WTC11 (cell line): ENCODE measurements around the gene UGT1A7.

Experiments used
- ETV6 ChIP-seq: sonication (generic); formaldehyde crosslinking; IDR thresholded peaks from 2 replicates; pipeline ENCODE4 v1.8.1; 2022; ENCODE audit warnings: mild to moderate bottlenecking, missing genetic modification reagents
- NFYB ChIP-seq: sonication (generic); formaldehyde crosslinking; conservative IDR thresholded peaks from 2 replicates; pipeline ENCODE4 v1.8.0; 2022; ENCODE audit warnings: low read depth, missing genetic modification reagents
- TF ChIP-seq, protein P1 (sequence below): sonication (generic); formaldehyde crosslinking; IDR thresholded peaks from 2 replicates; pipeline ENCODE4 v1.8.0; 2022; ENCODE audit warnings: mild to moderate bottlenecking, missing genetic modification reagents
- TF ChIP-seq, protein P2 (sequence below): fragments of 200-600 bp; IDR thresholded peaks from 2 replicates; pipeline ENCODE4 v1.8.0; 2022; ENCODE audit warnings: antibody characterized with exemption

DNA sequence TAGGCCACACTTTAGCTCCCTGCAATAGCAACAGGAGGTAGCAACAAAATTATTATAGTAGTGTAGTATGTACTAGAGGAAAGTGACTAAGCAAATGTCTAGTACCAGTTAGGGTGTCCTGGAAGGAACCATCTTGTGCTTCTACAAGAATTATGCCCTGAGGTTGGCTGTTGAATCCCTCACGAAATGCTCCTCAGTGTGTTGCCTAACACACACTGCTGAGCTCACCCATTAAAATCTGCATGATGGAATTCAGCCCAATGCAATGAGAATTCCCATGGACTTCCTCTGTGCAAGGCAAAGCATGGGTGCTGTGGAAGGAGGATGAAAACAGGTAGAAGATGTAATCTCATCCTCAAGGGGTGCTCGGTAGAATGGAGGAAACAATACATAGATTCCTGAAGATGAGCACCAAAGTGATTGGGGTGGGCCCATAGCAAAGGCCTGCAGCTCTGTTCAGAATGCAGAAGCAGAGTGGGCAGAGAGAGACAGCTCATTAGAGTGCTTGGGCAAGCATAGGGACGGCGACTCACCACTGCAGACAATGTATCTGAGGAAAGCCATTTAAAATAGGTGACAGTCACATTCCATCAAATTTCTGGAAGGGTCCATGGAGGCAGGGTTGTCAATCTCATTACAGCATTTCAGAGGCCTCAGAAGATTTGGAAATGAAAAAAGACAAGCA, 1.2 kb upstream of the UGT1A7 start:
- TF ChIP-seq NFYB (CRISPR knock-in tag) = no peak
- TF ChIP-seq, protein P1, sequence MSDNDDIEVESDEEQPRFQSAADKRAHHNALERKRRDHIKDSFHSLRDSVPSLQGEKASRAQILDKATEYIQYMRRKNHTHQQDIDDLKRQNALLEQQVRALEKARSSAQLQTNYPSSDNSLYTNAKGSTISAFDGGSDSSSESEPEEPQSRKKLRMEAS (CRISPR knock-in tag) = no peak
- TF ChIP-seq, protein P2, sequence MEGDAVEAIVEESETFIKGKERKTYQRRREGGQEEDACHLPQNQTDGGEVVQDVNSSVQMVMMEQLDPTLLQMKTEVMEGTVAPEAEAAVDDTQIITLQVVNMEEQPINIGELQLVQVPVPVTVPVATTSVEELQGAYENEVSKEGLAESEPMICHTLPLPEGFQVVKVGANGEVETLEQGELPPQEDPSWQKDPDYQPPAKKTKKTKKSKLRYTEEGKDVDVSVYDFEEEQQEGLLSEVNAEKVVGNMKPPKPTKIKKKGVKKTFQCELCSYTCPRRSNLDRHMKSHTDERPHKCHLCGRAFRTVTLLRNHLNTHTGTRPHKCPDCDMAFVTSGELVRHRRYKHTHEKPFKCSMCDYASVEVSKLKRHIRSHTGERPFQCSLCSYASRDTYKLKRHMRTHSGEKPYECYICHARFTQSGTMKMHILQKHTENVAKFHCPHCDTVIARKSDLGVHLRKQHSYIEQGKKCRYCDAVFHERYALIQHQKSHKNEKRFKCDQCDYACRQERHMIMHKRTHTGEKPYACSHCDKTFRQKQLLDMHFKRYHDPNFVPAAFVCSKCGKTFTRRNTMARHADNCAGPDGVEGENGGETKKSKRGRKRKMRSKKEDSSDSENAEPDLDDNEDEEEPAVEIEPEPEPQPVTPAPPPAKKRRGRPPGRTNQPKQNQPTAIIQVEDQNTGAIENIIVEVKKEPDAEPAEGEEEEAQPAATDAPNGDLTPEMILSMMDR = no peak
- TF ChIP-seq ETV6 = no peak
